ENCODE results near the gene PPP2R2B. TPM values are rescaled to one million over a fixed set of nuclear protein-coding genes. Genes with fewer than 3 reads are reported as not detected.

Gene PPP2R2B
- total and polyA plus RNA-seq, 2 of the 4 experiments (the other 2 are of a cell fraction) = not detected

- Histone ChIP-seq H2BK120ac (ENCODE audit: low read depth, low read length) (no peak overlapping the region), H2AK9ac (replicated peaks; ENCODE audit: low read depth, low read length, poor library complexity) (no peak overlapping the region), H3K36me3 (ENCODE audit: control insufficient read depth, insufficient read depth, low read length) (no peaks in the 10 kb centered on the region), H4K8ac (ENCODE audit: low read depth in 2 of 2, low read length in 2 of 2) (no peak overlapping the region), H3K56ac (ENCODE audit: extremely low read depth, insufficient read depth, low read length) (no peak overlapping the region), H4K20me1 (ENCODE audit: insufficient read depth, low read length) (no peaks in the 10 kb centered on the region), H4K5ac (ENCODE audit: low read depth, low read length) (no peak overlapping the region), H3K4ac (ENCODE audit: low read depth, low read length) (no peak overlapping the region), H2BK5ac (ENCODE audit: low read depth, low read length, poor library complexity, severe bottlenecking) (no peak overlapping the region), H3K4me1 (ENCODE audit: control insufficient read depth, insufficient read depth, low read length) (no peaks in the 10 kb centered on the region), H2AFZ (replicated peaks; ENCODE audit: low read length, poor library complexity) (no peak overlapping the region), H3K27ac (ENCODE audit: insufficient read depth, low read length) (no peak overlapping the region), H3K9me3 (ENCODE audit: control insufficient read depth, insufficient read depth, low read length) (peaks cover 3% of the 10 kb centered on the region; the same call in 1 of the 2 replicates), H3K4me2 (ENCODE audit: low read depth, low read length) (no peak overlapping the region), H4K91ac (ENCODE audit: insufficient read depth, low read depth, low read length) (no peak overlapping the region), H3K18ac (ENCODE audit: low read depth, low read length) (no peak overlapping the region), H2BK15ac (ENCODE audit: low read depth, low read length) (no peak overlapping the region), H3K9me1 (ENCODE audit: insufficient read depth, low read length) (no peaks in the 10 kb centered on the region), H2BK20ac (ENCODE audit: low read depth, low read length) (no peak overlapping the region), H3K14ac (replicated peaks; ENCODE audit: low read depth, low read length) (no peak overlapping the region), H3K9ac (ENCODE audit: low read depth, low read length) (no peak overlapping the region), H3K23ac (ENCODE audit: low read depth, low read length) (no peak overlapping the region), H3K4me3 (ENCODE audit: insufficient read depth, low read depth, low read length) (no peak overlapping the region), H3K27me3 (ENCODE audit: control insufficient read depth, insufficient read depth, low read length) (no peaks in the 10 kb centered on the region), H3K79me1 (ENCODE audit: low read depth in 1 of 2, low read length in 2 of 2) (no peaks in the 10 kb centered on the region), H2AK5ac (ENCODE audit: low read depth, low read length) (no peak overlapping the region)
- no peak for TF ChIP-seq BHLHE40 (IDR thresholded peaks at IDR 0.05; ENCODE audit: low read depth, low read length)
- TF ChIP-seq POLR2A (IDR thresholded peaks at IDR 0.05; ENCODE audit: low read depth, low read length) = no peak
- TF ChIP-seq RAD21 (IDR thresholded peaks at IDR 0.05; ENCODE audit: low read length) = no peak
- TF ChIP-seq MAFK (IDR thresholded peaks at IDR 0.05; ENCODE audit: low read depth, low read length) = no peak
- dilution Hi-C loops (cut with HindIII; ENCODE audit: low sequenced_read_pairs, unreplicated experiment) (no loop called here), in situ Hi-C loops (cut with MboI; ENCODE audit: low sequenced_read_pairs) (no loop called here), intact Hi-C loops (cut with micrococcal nuclease) (no loop called here)
- no CpG with 5 or more reads among the region's 3 CpGs for WGBS, 2 experiments (ENCODE audit: extremely low coverage in 2 of 2, insufficient read length in 1 of 2)
- BruUV-seq (replicated peaks) = no TSS peak
- ATAC-seq (ENCODE audit: low read depth) (no peak), DNase-seq (no peak)
- POLR2A ChIA-PET (ENCODE audit: unreplicated experiment) = no interaction called here
- CTCF ChIA-PET = no interaction called here
These were observed 127.5 kb downstream of the PPP2R2B start for GRCh38 chr5:146751054-146751453.
